Naive thymus-derived CD4-positive, alpha-beta T cell (primary cell): ENCODE measurements around the gene PRPF6. TPM values are rescaled to one million over a fixed set of nuclear protein-coding genes. Genes with fewer than 3 reads are reported as not detected.

Experiments
- ATAC-seq: fragments of 150-1000 bp; cut with Tn5 transposase; 2 replicates; pipeline ENCODE4 v1.10.0; 2021; ENCODE audit warnings: mild to moderate bottlenecking, moderate library complexity
- CTCF ChIA-PET: fragments of 350-600 bp; sonication (Branson Sonifier 250); formaldehyde crosslinking; loops from one replicate; lab custom pipeline; 2021; ENCODE audit warnings: antibody characterized with exemption; lab: Charles Lee
- POLR2A ChIA-PET: fragments of 350-600 bp; sonication (Branson Sonifier 250); formaldehyde crosslinking; loops from one replicate; lab custom pipeline; 2021; ENCODE audit warnings: antibody characterized with exemption, inconsistent platforms; lab: Charles Lee
- DNase-seq, 9 donors: peaks; one replicate each; pipeline versions ENCODE4 v3.0.0 to v3.0.0-alpha.2; 2020 to 2022; ENCODE audit warnings: mixed read lengths in 1 of 9
- H3K27ac ChIP-seq: one replicate; pipeline ENCODE4 v1.7.0; 2013; ENCODE audit warnings: mild to moderate bottlenecking, low read depth, low read length, moderate library complexity
- H3K27me3 ChIP-seq, 2 donors: one replicate each; pipeline ENCODE4 v1.7.0; 2013; ENCODE audit warnings: low read length in 2 of 2, mild to moderate bottlenecking in 2 of 2, moderate library complexity in 2 of 2; ENCODE audit not compliant: control insufficient read depth in 2 of 2, insufficient read depth in 2 of 2
- H3K36me3 ChIP-seq, 3 experiments: 1 replicate in 2 of 3; 2 replicates in 1 of 3; pipeline ENCODE4 v1.7.0; 2013; ENCODE audit warnings: low read length in 3 of 3, mild to moderate bottlenecking in 3 of 3, moderate library complexity in 1 of 3; ENCODE audit not compliant: insufficient read depth in 3 of 3, control insufficient read depth in 2 of 3
- H3K4me1 ChIP-seq, 2 donors: one replicate each; pipeline ENCODE4 v1.7.0; 2013; ENCODE audit warnings: low read length in 2 of 2, mild to moderate bottlenecking in 2 of 2, moderate library complexity in 1 of 2; ENCODE audit not compliant: control insufficient read depth in 2 of 2, insufficient read depth in 2 of 2
- H3K4me3 ChIP-seq: 2 replicates; pipeline ENCODE4 v1.7.0; 2013; ENCODE audit warnings: mild to moderate bottlenecking, low read length
- H3K9me3 ChIP-seq, 3 experiments: 1 replicate in 2 of 3; 2 replicates in 1 of 3; pipeline ENCODE4 v1.7.0; 2013; ENCODE audit warnings: low read length in 3 of 3; ENCODE audit not compliant: control insufficient read depth in 2 of 3
- H3K27ac Mint-ChIP-seq, 9 donors: one replicate each; pipeline ENCODE4 v1.8.0; 2020 to 2022; ENCODE audit warnings: mixed read lengths in 9 of 9, mild to moderate bottlenecking in 8 of 9, moderate library complexity in 5 of 9, inconsistent platforms in 2 of 9
- H3K27me3 Mint-ChIP-seq, 5 donors: one replicate each; pipeline ENCODE4 v1.8.0; 2021 to 2022; ENCODE audit warnings: mixed read lengths in 5 of 5, mild to moderate bottlenecking in 1 of 5
- H3K36me3 Mint-ChIP-seq, 5 donors: one replicate each; pipeline ENCODE4 v1.8.0; 2020 to 2022; ENCODE audit warnings: mixed read lengths in 5 of 5, mild to moderate bottlenecking in 3 of 5, inconsistent platforms in 1 of 5
- H3K4me1 Mint-ChIP-seq, 7 donors: one replicate each; pipeline ENCODE4 v1.8.0; 2020 to 2022; ENCODE audit warnings: mixed read lengths in 7 of 7, mild to moderate bottlenecking in 3 of 7, inconsistent platforms in 1 of 7
- H3K4me3 Mint-ChIP-seq, 10 donors: one replicate each; pipeline ENCODE4 v1.8.0; 2020 to 2022; ENCODE audit warnings: mild to moderate bottlenecking in 10 of 10, mixed read lengths in 10 of 10, moderate library complexity in 6 of 10, inconsistent platforms in 2 of 10
- H3K9me3 Mint-ChIP-seq, 11 donors: one replicate each; pipeline ENCODE4 v1.8.0; 2020 to 2022; ENCODE audit warnings: mixed read lengths in 11 of 11, mild to moderate bottlenecking in 4 of 11, inconsistent platforms in 1 of 11, moderate library complexity in 1 of 11
- intact Hi-C, 2 donors: fragments of 100-400 bp; cut with micrococcal nuclease; formaldehyde crosslinking; loops; one replicate each; pipeline ENCODE4 v1.15.1; 2023
- polyA plus RNA-seq, 2 donors: library from polyadenylated mRNA; unstranded; fragments of 300-500 nt; fragmentation: Illumina TruSeq; gene quantifications; one replicate each; pipeline ENCODE4 v1.2.3, GENCODE V29; 2021
- total RNA-seq, 6 experiments: library from RNA in 5 of 6; stranded (reverse) in 5 of 6; gene quantifications; 1 replicate in 5 of 6; 2 replicates in 1 of 6; pipeline ENCODE4 v1.2.3 and lab custom pipeline; 2021 to 2026

PRPF6 gene
- total and polyA plus RNA-seq, 7 experiments from 2014 or later = 71.2 to 127 (median 86.9) TPM

GRCh38 chr20:64044484-64045247 lies 63.7 kb downstream of the PRPF6 start:
- POLR2A ChIA-PET = interaction anchor here (0.6 to 1.7 kb wide), 3 partner anchors 18 to 65 kb away, joined by 3 to 5 read pairs (median 3); partner anchors contain the start of genes SAMD10 and TCEA2
- Histone ChIP-seq H3K4me3 (no peak overlapping the region), H3K27me3 (no peaks in the 10 kb centered on the region), H3K36me3 (peaks cover 0 to 3% (median 0%) of the 10 kb centered on the region in 3 experiments), H3K27ac (no peak overlapping the region), H3K9me3 (no peaks in the 10 kb centered on the region), H3K4me1 (peaks cover 11 to 21% of the 10 kb centered on the region in 2 donors)
- peak overlapping the region in 7 of 9 donors; percentile 0 to 93 (median 65) for H3K27ac Mint-ChIP-seq
- peak overlapping the region in 3 of 10 donors; percentile 19 to 56 (median 20) for H3K4me3 Mint-ChIP-seq
- ATAC-seq = no peak
- CTCF ChIA-PET = interaction anchor here (0.8 to 1.1 kb wide), 2 partner anchors 64 to 87 kb away, joined by 3 read pairs; partner anchors contain the start of gene PRPF6
- H3K9me3 Mint-ChIP-seq = no peaks in the 10 kb centered on the region
- H3K27me3 Mint-ChIP-seq = peaks cover 0 to 28% (median 9%) of the 10 kb centered on the region in 5 donors
- no peak for DNase-seq
- H3K4me1 Mint-ChIP-seq = peaks cover 29 to 45% (median 33%) of the 10 kb centered on the region in 7 donors
- intact Hi-C loops = no loop called here
- H3K36me3 Mint-ChIP-seq = no peaks in the 10 kb centered on the region

- ATAC-seq (no peak), DNase-seq (no peak)
- no peaks in the 10 kb centered on the region for H3K36me3 Mint-ChIP-seq
Measured at GRCh38 chr20:64045346-64046011, 64.5 kb downstream of the PRPF6 start.

GRCh38 chr20:64047046-64047389 lies 66.1 kb downstream of the PRPF6 start:
- no peaks in the 10 kb centered on the region for H3K9me3 ChIP-seq
- peak overlapping the region in 2 of 9 donors; percentile 19 to 93 for H3K27ac Mint-ChIP-seq
- no peak for ATAC-seq
- H3K4me3 ChIP-seq = no peak overlapping the region
- H3K27me3 Mint-ChIP-seq = peaks cover 0 to 42% (median 9%) of the 10 kb centered on the region in 5 donors
- intact Hi-C loops = no loop called here
- ChIA-PET CTCF (interaction anchor here (0.6 to 1.0 kb wide), 2 partner anchors 11 to 411 kb away, joined by 3 to 4 read pairs; no protein-coding TSS in a partner anchor), POLR2A (no interaction called here)
- peaks cover 18 to 27% (median 20%) of the 10 kb centered on the region in 7 donors for H3K4me1 Mint-ChIP-seq
- H3K9me3 Mint-ChIP-seq = no peaks in the 10 kb centered on the region
- no peaks in the 10 kb centered on the region for H3K36me3 Mint-ChIP-seq
- H3K27me3 ChIP-seq = peaks cover 6 to 20% of the 10 kb centered on the region in 2 donors
- peak overlapping the region in 1 of 10 donors; percentile 62 for H3K4me3 Mint-ChIP-seq
- H3K4me1 ChIP-seq = peaks cover 0 to 8% of the 10 kb centered on the region in 2 donors
- H3K27ac ChIP-seq = no peak overlapping the region
- no peak for DNase-seq
- peaks cover 0 to 3% (median 0%) of the 10 kb centered on the region in 3 experiments for H3K36me3 ChIP-seq

More at GRCh38 chr20:64045346-64046011, 64.5 kb downstream of the PRPF6 start:
- peaks cover 0 to 29% (median 9%) of the 10 kb centered on the region in 5 donors for H3K27me3 Mint-ChIP-seq
- ChIA-PET POLR2A (interaction anchor here (0.6 to 1.7 kb wide), 2 partner anchors 17 to 31 kb away, joined by 3 to 5 read pairs; partner anchors contain the start of gene TCEA2), CTCF (no interaction called here)
- H3K4me3 ChIP-seq = no peak overlapping the region
- peaks cover 9 to 22% of the 10 kb centered on the region in 2 donors for H3K4me1 ChIP-seq
- peak overlapping the region in 2 of 10 donors; percentile 45 to 49 for H3K4me3 Mint-ChIP-seq
- H3K4me1 Mint-ChIP-seq = peaks cover 22 to 37% (median 27%) of the 10 kb centered on the region in 7 donors
- H3K9me3 Mint-ChIP-seq = no peaks in the 10 kb centered on the region
- H3K36me3 ChIP-seq = peaks cover 0 to 3% (median 0%) of the 10 kb centered on the region in 3 experiments
- no peaks in the 10 kb centered on the region for H3K9me3 ChIP-seq
- H3K27ac Mint-ChIP-seq = peak overlapping the region in 5 of 9 donors; percentile 13 to 93 (median 31)
- H3K27ac ChIP-seq = no peak overlapping the region
- intact Hi-C loops = no loop called here
- peaks cover 3 to 8% of the 10 kb centered on the region in 2 donors for H3K27me3 ChIP-seq

- peaks cover 0 to 8% of the 10 kb centered on the region in 2 donors for H3K4me1 ChIP-seq
- POLR2A ChIA-PET = no interaction called here
- no peaks in the 10 kb centered on the region for H3K9me3 Mint-ChIP-seq
- no peak overlapping the region for H3K27ac ChIP-seq
- H3K4me1 Mint-ChIP-seq = peaks cover 16 to 27% (median 20%) of the 10 kb centered on the region in 7 donors
- H3K36me3 Mint-ChIP-seq = no peaks in the 10 kb centered on the region
- no peak for ATAC-seq
- CTCF ChIA-PET = no interaction called here
- intact Hi-C loops = no loop called here
- H3K27me3 ChIP-seq = peaks cover 6 to 22% of the 10 kb centered on the region in 2 donors
- H3K4me3 ChIP-seq = no peak overlapping the region
- peak overlapping the region in 5 of 10 donors; percentile 12 to 62 (median 36) for H3K4me3 Mint-ChIP-seq
- H3K27ac Mint-ChIP-seq = no peak overlapping the region
- H3K27me3 Mint-ChIP-seq = peaks cover 3 to 42% (median 9%) of the 10 kb centered on the region in 5 donors
- no peaks in the 10 kb centered on the region for H3K9me3 ChIP-seq
- H3K36me3 ChIP-seq = no peaks in the 10 kb centered on the region
- DNase-seq = no peak
Measured at GRCh38 chr20:64047968-64048401, 67.1 kb downstream of the PRPF6 start.

GRCh38 chr20:64048402-64049044 lies 67.6 kb downstream of the PRPF6 start:
- Mint-ChIP-seq H3K27ac (no peak overlapping the region), H3K9me3 (no peaks in the 10 kb centered on the region), H3K4me3 (peak overlapping the region in 2 of 10 donors; percentile 46 to 78), H3K4me1 (peaks cover 16 to 24% (median 19%) of the 10 kb centered on the region in 7 donors), H3K36me3 (no peaks in the 10 kb centered on the region), H3K27me3 (peaks cover 6 to 45% (median 14%) of the 10 kb centered on the region in 5 donors)
- intact Hi-C loops = loop anchor here in 1 of 2 donors (1.0 kb wide), 1 partner anchor 9 kb away; no protein-coding TSS in a partner anchor
- Histone ChIP-seq H3K4me1 (peaks cover 0 to 8% of the 10 kb centered on the region in 2 donors), H3K27me3 (peaks cover 6 to 22% of the 10 kb centered on the region in 2 donors), H3K4me3 (no peak overlapping the region), H3K27ac (no peak overlapping the region), H3K36me3 (no peaks in the 10 kb centered on the region), H3K9me3 (no peaks in the 10 kb centered on the region)
- CTCF ChIA-PET = no interaction called here
- ATAC-seq (no peak), DNase-seq (no peak)
- POLR2A ChIA-PET = no interaction called here
